ENCODE data around the gene FAM89B.

The FAM89B gene

DNA sequence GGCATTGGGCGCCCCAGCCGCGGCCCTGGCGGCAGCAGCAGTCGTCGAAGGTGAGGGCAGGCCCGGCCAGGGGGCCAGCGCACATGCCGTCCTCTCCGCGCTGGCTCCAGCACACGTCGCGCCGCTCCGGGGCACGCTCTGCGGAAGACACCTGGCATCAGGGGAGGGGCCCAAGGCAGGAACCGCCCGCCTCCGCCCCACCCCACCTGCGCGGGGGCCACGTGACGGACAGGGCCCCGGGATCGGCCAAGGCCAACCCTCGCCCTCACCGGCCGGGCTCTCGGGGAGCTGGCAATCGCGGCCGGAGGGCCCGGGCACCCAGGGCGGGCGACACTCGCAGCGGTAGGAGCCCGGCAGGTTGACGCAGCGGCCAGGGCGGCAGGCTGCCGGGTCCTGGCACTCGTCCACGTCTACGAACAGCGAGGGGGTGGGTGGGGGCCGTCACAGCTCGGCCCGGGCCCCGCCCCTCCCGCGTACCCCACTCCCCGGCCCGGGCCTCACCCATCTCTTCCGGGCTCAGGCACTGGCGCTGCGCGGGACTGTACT is 32.5 kb upstream of the FAM89B start:
- Histone ChIP-seq H3K27ac (ENCODE audit: insufficient read depth, low read depth, low read length, poor library complexity, severe bottlenecking) (no peak overlapping the region), H3K4me1 (ENCODE audit: control insufficient read depth, insufficient read depth, low read length) (peaks cover 11% of the 10 kb centered on the region), H3K27me3 (ENCODE audit: control insufficient read depth, insufficient read depth, low read length, poor library complexity, severe bottlenecking) (peaks cover 66% of the 10 kb centered on the region), H3K9me3 (ENCODE audit: control insufficient read depth, low read length) (no peaks in the 10 kb centered on the region), H3K36me3 (ENCODE audit: control insufficient read depth, insufficient read depth, low read length) (peaks cover 14% of the 10 kb centered on the region), H3K4me3 (ENCODE audit: insufficient read depth, low read depth, low read length) (peak overlapping the region; percentile 38)
- WGBS, 2 experiments = 2% methylated on average over 60 of the region's 60 CpGs

DNA sequence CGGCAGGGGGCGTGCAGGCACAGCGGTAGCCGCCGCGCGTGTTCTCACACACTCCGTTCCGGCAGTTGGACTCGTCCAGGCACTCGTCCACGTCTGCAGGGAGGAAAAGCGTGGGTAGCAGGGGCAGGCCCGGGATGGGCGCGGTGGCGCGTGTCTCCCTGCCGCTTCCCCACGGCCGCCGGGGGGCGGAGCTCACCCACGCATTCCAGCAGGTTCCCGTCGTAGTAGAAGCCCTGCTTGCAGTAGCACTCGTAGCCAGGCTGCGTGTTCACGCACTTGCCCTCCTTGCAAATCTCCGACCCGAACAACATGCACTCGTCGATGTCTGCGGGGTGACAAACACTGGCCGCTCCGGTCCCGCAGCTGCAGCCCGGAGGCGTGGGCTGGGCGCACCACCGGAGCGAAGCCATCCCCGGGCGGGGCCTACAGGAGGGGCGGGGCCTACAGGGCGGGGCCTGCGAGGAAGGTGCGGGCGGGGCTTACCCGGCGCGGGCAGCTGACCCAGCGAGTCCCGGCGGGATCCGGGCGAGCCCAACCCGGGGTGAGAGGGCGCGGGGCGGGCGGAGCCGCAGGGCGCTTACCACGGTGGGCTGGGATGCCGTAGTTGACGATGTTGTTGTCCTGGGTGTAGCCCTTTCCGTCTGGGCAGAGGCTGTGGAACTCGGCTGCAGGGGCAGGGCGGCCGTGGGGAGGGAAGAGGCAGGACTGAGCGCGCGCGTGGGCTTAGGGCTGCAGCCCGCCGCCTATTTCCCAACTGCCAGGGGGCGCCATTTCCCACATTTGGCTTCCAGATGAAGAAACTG is 31.8 kb upstream of the FAM89B start:
- peak overlapping the region; percentile 38 for H3K4me3 ChIP-seq (ENCODE audit: insufficient read depth, low read depth, low read length)
- peaks cover 73% of the 10 kb centered on the region for H3K27me3 ChIP-seq (ENCODE audit: control insufficient read depth, insufficient read depth, low read length, poor library complexity, severe bottlenecking)
- 2% methylated on average over 78 of the region's 78 CpGs for WGBS, 2 experiments
- peaks cover 9% of the 10 kb centered on the region for H3K36me3 ChIP-seq (ENCODE audit: control insufficient read depth, insufficient read depth, low read length)
- peaks cover 11% of the 10 kb centered on the region for H3K4me1 ChIP-seq (ENCODE audit: control insufficient read depth, insufficient read depth, low read length)
- H3K27ac ChIP-seq (ENCODE audit: insufficient read depth, low read depth, low read length, poor library complexity, severe bottlenecking) = no peak overlapping the region
- H3K9me3 ChIP-seq (ENCODE audit: control insufficient read depth, low read length) = no peaks in the 10 kb centered on the region

DNA sequence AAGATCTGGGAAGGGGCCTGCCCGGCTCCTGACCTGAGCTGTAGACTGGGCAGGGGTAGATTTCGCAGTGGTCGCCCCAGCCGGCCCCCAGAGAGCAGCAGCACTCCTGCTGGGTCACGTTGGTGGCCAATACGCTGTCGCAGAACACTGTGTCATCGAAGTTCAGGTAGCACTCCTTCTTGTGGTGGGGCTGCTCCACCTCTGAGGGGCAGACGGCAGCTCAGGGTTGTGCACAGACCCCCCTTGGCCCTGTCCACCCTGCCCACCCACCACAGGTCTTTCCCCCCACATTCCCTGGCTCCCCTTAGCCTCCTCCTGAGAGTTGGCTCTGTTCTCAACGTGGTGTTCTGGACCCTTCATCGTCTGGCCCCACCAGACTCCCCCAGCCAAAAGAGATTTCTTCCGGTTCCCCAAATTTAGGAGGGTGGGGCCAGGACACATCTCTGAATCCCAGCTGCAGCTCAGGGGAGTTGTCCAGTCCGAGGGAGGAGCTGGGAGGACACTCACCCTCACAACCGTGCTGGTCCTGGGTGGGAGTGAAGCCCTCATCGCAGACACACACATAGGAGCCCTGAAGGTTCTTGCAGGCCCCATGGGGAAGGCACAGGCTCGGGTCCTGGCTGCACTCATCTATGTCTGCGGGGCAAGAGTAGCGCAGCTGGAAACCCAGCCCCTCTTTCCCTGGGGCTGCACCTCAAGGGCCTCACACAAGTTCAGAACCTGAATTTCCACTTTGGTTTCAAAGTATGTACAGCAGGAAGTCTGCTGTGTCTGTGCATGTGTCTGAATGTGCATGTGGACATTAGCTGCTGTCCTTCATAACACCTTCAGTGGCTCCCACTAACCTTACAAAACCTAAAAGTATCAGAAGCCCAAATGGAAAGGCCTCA is 31.0 kb upstream of the FAM89B start:
- peaks cover 81% of the 10 kb centered on the region for H3K27me3 ChIP-seq (ENCODE audit: control insufficient read depth, insufficient read depth, low read length, poor library complexity, severe bottlenecking)
- H3K4me1 ChIP-seq (ENCODE audit: control insufficient read depth, insufficient read depth, low read length) = peaks cover 11% of the 10 kb centered on the region
- H3K9me3 ChIP-seq (ENCODE audit: control insufficient read depth, low read length) = no peaks in the 10 kb centered on the region
- peak overlapping the region; percentile 38 for H3K4me3 ChIP-seq (ENCODE audit: insufficient read depth, low read depth, low read length)
- 55% methylated on average over 18 of the region's 18 CpGs for WGBS, 2 experiments
- peaks cover 9% of the 10 kb centered on the region for H3K36me3 ChIP-seq (ENCODE audit: control insufficient read depth, insufficient read depth, low read length)
- H3K27ac ChIP-seq (ENCODE audit: insufficient read depth, low read depth, low read length, poor library complexity, severe bottlenecking) = no peak overlapping the region

DNA sequence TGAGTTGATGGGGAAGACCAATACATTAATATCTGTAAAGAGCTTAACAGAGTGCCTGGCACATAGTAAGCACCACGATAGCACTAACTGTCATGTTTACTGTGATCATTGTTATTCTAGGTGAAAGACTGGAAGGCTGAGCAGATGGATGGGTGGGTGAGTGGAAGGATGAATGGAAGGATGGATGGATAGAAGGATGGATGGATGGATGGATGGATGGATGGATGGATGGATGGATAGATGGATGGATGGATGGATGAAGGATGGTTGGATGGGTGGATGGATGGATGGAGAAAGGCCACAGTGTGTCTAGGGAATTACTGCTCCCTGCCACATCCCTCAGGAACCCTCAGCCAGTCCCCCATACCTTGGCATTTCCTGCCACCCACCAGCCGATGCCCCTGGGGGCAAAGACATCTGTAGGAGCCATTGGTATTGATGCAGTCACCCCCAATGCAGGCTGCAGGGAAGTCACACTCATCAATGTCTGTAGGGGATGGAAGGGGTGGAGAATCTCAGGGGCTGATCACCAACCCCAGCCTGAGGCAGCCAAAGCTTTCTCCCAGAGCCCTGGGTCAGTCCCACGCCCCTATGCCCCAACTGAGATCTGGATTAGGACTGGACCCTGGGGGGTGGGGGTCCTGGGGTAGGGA is 29.5 kb upstream of the FAM89B start:
- 93% methylated on average over 3 of the region's 3 CpGs for WGBS, 2 experiments

DNA sequence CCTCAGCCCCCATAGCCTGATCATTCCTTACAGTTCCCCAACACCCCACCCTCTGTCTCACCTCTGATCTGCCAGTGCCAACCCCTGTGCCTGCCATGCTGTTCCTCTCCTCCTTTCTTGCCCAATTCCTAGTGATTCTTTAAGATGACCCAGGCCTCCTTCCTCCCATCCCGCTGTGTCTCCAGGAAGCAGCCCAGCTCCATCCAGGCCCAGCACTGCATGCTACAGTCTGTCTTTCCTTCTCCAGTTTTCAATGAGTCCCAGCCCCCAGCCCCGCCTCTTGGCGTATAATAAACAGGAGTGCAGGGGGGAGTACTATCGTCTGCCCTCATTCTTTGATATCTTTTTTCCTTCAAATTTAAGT is 26.5 kb upstream of the FAM89B start:
- 48% methylated on average over 4 of the region's 4 CpGs for WGBS, 2 experiments
- H3K27me3 ChIP-seq (ENCODE audit: control insufficient read depth, insufficient read depth, low read length, poor library complexity, severe bottlenecking) = peaks cover 77% of the 10 kb centered on the region
- peak overlapping the region; percentile 42 for H3K4me3 ChIP-seq (ENCODE audit: insufficient read depth, low read depth, low read length)
- H3K4me1 ChIP-seq (ENCODE audit: control insufficient read depth, insufficient read depth, low read length) = no peaks in the 10 kb centered on the region
- no peak overlapping the region for H3K27ac ChIP-seq (ENCODE audit: insufficient read depth, low read depth, low read length, poor library complexity, severe bottlenecking)
- no peaks in the 10 kb centered on the region for H3K9me3 ChIP-seq (ENCODE audit: control insufficient read depth, low read length)
- no peaks in the 10 kb centered on the region for H3K36me3 ChIP-seq (ENCODE audit: control insufficient read depth, insufficient read depth, low read length)

More for the DNA sequence above, 29.5 kb upstream of the FAM89B start:
- H3K4me1 ChIP-seq (ENCODE audit: control insufficient read depth, insufficient read depth, low read length) = peaks cover 11% of the 10 kb centered on the region
- peaks cover 4% of the 10 kb centered on the region for H3K36me3 ChIP-seq (ENCODE audit: control insufficient read depth, insufficient read depth, low read length)
- H3K27me3 ChIP-seq (ENCODE audit: control insufficient read depth, insufficient read depth, low read length, poor library complexity, severe bottlenecking) = peaks cover 88% of the 10 kb centered on the region
- no peaks in the 10 kb centered on the region for H3K9me3 ChIP-seq (ENCODE audit: control insufficient read depth, low read length)
- no peak overlapping the region for H3K27ac ChIP-seq (ENCODE audit: insufficient read depth, low read depth, low read length, poor library complexity, severe bottlenecking)
- H3K4me3 ChIP-seq (ENCODE audit: insufficient read depth, low read depth, low read length) = no peak overlapping the region

DNA sequence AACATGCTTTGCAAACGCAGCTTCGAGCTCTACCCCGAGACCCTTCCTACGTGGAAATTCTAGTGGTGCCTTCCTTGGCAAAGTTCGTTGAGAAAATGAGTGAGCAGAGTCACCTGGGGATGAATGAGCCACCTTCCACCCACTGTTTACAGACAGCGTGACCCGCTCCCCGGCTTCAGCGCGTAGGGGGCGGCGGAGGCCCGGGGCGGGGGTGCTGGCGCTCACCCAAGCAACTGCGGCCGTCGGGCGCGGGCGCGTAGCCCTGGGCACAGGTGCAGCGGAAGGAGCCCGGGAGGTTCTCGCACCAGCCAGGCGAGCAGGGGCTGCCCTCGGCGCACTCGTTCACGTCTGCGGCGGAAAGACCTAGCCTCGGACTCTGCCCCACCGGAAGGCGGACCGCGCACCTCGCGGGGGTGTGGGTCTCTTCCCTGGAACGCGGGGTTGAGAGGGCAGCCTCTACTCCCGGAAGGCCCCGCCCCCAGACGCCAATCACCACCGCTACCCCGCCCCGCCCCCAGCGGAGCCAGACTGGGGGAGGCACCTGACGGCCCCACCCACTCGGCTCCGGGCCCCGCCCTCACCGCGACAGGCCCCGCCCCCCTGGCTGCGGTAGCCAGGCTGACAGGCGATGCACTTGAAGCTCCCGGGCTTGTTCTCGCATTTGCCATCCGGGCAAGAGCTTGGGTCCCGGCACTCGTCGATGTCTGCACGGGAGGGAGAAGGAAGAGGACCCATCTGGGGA is 25.9 kb upstream of the FAM89B start:
- H3K4me3 ChIP-seq (ENCODE audit: insufficient read depth, low read depth, low read length) = peak overlapping the region; percentile 42

DNA sequence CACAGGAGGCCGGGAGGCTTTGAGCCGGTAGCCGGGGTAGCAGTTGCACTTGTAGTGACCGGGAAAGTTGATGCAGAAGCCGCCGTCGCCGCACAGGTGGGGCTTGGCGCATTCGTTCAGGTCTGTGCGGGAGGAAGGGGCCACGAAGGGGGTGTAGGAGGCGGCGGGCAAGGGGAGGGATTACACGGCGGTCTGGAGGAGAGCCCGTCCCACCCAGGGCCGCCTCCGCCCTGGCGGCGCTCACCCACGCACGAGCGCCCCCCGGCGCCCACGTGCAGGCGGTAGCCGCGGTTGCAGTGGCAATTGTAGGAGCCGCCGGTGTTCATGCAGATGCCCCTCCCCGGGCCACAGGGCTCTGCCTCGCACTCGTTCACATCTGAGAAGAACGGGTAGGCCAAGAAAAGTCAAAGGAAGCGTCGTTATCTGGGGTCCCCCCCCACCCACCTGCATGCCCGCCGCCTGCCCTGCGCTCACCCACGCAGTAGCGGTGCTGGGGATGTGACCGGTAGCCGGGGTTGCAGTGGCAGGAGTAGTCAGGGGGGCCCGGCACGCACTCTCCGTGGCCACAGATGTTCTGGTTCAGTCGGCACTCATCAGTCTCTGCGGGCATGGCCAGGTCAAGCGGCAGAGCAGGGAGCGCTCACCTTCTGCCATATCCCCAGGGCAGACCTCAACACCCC is 24.8 kb upstream of the FAM89B start:
- WGBS, 2 experiments = 60 to 65% methylated on average over 52 of the region's 52 CpGs
- H3K36me3 ChIP-seq (ENCODE audit: control insufficient read depth, insufficient read depth, low read length) = no peaks in the 10 kb centered on the region
- H3K4me1 ChIP-seq (ENCODE audit: control insufficient read depth, insufficient read depth, low read length) = peaks cover 2% of the 10 kb centered on the region
- peaks cover 67% of the 10 kb centered on the region for H3K27me3 ChIP-seq (ENCODE audit: control insufficient read depth, insufficient read depth, low read length, poor library complexity, severe bottlenecking)
- H3K27ac ChIP-seq (ENCODE audit: insufficient read depth, low read depth, low read length, poor library complexity, severe bottlenecking) = no peak overlapping the region
- H3K4me3 ChIP-seq (ENCODE audit: insufficient read depth, low read depth, low read length) = no peak overlapping the region
- no peaks in the 10 kb centered on the region for H3K9me3 ChIP-seq (ENCODE audit: control insufficient read depth, low read length)

More for the DNA sequence above, 25.9 kb upstream of the FAM89B start:
- Histone ChIP-seq H3K9me3 (ENCODE audit: control insufficient read depth, low read length) (no peaks in the 10 kb centered on the region), H3K36me3 (ENCODE audit: control insufficient read depth, insufficient read depth, low read length) (no peaks in the 10 kb centered on the region), H3K27ac (ENCODE audit: insufficient read depth, low read depth, low read length, poor library complexity, severe bottlenecking) (no peak overlapping the region), H3K4me1 (ENCODE audit: control insufficient read depth, insufficient read depth, low read length) (no peaks in the 10 kb centered on the region), H3K27me3 (ENCODE audit: control insufficient read depth, insufficient read depth, low read length, poor library complexity, severe bottlenecking) (peaks cover 71% of the 10 kb centered on the region)
- 4% methylated on average over 64 of the region's 64 CpGs for WGBS, 2 experiments

DNA sequence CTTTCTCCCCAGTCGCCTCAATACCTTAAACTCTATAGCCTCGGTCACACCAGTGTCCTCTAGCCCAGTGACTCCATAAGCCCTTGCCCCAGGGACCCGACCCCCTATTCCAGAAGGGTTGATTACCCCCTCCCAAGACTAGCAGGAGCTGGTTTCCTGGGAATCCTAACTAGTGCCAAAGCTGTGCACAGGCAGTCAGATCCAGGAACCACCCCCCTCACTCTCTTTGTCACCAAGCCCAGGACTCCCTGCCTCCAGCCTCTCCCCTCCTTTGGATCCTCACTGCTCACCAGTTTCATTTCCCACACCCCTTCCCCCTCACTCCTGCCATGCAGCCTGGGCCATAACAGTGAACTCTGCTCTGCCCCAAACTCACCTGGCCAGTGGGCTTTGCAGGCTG is 23.9 kb upstream of the FAM89B start:
- Histone ChIP-seq H3K9me3 (ENCODE audit: control insufficient read depth, low read length) (no peaks in the 10 kb centered on the region), H3K4me3 (ENCODE audit: insufficient read depth, low read depth, low read length) (no peak overlapping the region), H3K4me1 (ENCODE audit: control insufficient read depth, insufficient read depth, low read length) (peaks cover 5% of the 10 kb centered on the region), H3K27ac (ENCODE audit: insufficient read depth, low read depth, low read length, poor library complexity, severe bottlenecking) (no peak overlapping the region), H3K36me3 (ENCODE audit: control insufficient read depth, insufficient read depth, low read length) (no peaks in the 10 kb centered on the region), H3K27me3 (ENCODE audit: control insufficient read depth, insufficient read depth, low read length, poor library complexity, severe bottlenecking) (peaks cover 66% of the 10 kb centered on the region)
- 89 to 90% methylated on average over 3 of the region's 3 CpGs for WGBS, 2 experiments

DNA sequence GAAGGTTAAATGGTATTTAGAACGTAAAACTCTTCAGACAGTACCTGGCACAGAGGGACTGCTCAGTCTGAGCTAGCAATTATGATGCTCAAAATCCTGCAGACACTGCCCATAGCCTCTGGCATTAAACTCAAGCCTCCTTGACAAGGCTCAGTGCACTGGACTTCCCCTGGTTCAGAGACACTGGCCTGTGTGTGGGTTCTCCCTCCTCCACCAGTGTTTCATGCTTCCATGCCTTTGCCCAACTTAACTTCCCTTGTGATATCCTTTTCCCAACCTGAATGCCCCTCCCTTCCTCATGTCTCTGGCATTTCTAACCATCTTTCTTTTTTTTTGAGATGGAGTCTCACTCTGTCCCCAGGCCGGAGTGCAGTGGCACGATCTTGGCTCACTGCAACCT is 23.2 kb upstream of the FAM89B start:
- 88 to 95% methylated on average over 3 of the region's 3 CpGs for WGBS, 2 experiments

More for the DNA sequence above, 23.2 kb upstream of the FAM89B start:
- Histone ChIP-seq H3K4me3 (ENCODE audit: insufficient read depth, low read depth, low read length) (no peak overlapping the region), H3K9me3 (ENCODE audit: control insufficient read depth, low read length) (no peaks in the 10 kb centered on the region), H3K27ac (ENCODE audit: insufficient read depth, low read depth, low read length, poor library complexity, severe bottlenecking) (no peak overlapping the region), H3K36me3 (ENCODE audit: control insufficient read depth, insufficient read depth, low read length) (no peaks in the 10 kb centered on the region), H3K4me1 (ENCODE audit: control insufficient read depth, insufficient read depth, low read length) (peaks cover 12% of the 10 kb centered on the region), H3K27me3 (ENCODE audit: control insufficient read depth, insufficient read depth, low read length, poor library complexity, severe bottlenecking) (peaks cover 65% of the 10 kb centered on the region)
